Stimulated activated CD4-positive, alpha-beta T cell treated with anti-CD3 and anti-CD28 coated beads, Interleukin-12 subunit alpha, Interleukin-12 subunit beta, amount 100 ng/mL, for 48 hours (primary cell): ENCODE data around the gene S100A8.
A peak's percentile ranks its signal among the peaks of the same experiment; 100 is the strongest.
"Not testable (repeated sequence)": the region's sequence is repeated elsewhere in the genome, so short reads cannot be mapped to it uniquely, and the experiment has no call there.

Experiments used
- DNase-seq, 3 donors: peaks; one replicate each; pipeline ENCODE4 v3.0.0-alpha.2; 2020; ENCODE audit warnings: low read depth in 2 of 3, low spot score in 1 of 3

The S100A8 gene

GRCh38 chr1:153390938-153391710 lies at the start of gene S100A8:
TSS of gene S100A8 (minus strand) at chr1:153391073. CDS start at chr1:153390535, 538 bp downstream.
- DNase-seq = no peak

- no peak for DNase-seq
Measured at GRCh38 chr1:153439273-153439672, 48.4 kb upstream of the S100A8 start.

GRCh38 chr1:153438599-153438998 lies 47.7 kb upstream of the S100A8 start:
- no peak for DNase-seq

GRCh38 chr1:153437236-153437635 lies 46.4 kb upstream of the S100A8 start:
- no peak for DNase-seq

GRCh38 chr1:153434746-153435455 lies 44.0 kb upstream of the S100A8 start:
- DNase-seq = no peak

GRCh38 chr1:153432874-153433681 lies 42.2 kb upstream of the S100A8 start:
- DNase-seq = no peak

- DNase-seq = no peak
Measured at GRCh38 chr1:153431928-153432327, 41.1 kb upstream of the S100A8 start.

- DNase-seq = no peak
Measured at GRCh38 chr1:153431427-153431826, 40.6 kb upstream of the S100A8 start.

GRCh38 chr1:153431002-153431401 lies 40.1 kb upstream of the S100A8 start:
- DNase-seq = no peak

GRCh38 chr1:153430561-153430960 lies 39.7 kb upstream of the S100A8 start:
- no peak for DNase-seq

GRCh38 chr1:153430166-153430553 lies 39.3 kb upstream of the S100A8 start:
- no peak for DNase-seq

GRCh38 chr1:153429266-153430165 lies 38.6 kb upstream of the S100A8 start:
- no peak for DNase-seq

GRCh38 chr1:153428791-153429190 lies 37.9 kb upstream of the S100A8 start:
- no peak for DNase-seq

GRCh38 chr1:153428073-153428638 lies 37.3 kb upstream of the S100A8 start:
- no peak for DNase-seq

GRCh38 chr1:153426809-153427208 lies 35.9 kb upstream of the S100A8 start:
- DNase-seq = no peak

- peak; percentile 15 to 55 (median 45) for DNase-seq
Measured at GRCh38 chr1:153422450-153423068, 31.7 kb upstream of the S100A8 start.

- no peak for DNase-seq
Measured at GRCh38 chr1:153420306-153420705, 29.4 kb upstream of the S100A8 start.

- DNase-seq = not testable (repeated sequence)
Measured at GRCh38 chr1:153419436-153419793, 28.5 kb upstream of the S100A8 start.

GRCh38 chr1:153418758-153419435 lies 28.0 kb upstream of the S100A8 start:
- not testable (repeated sequence) for DNase-seq
